SK-N-MC (cell line): Measurements from ENCODE around the gene TNFRSF14.
"Not testable (repeated sequence)": the region's sequence is repeated elsewhere in the genome, so short reads cannot be mapped to it uniquely, and the experiment has no call there.

Experiments used
- DNase-seq: peaks from one replicate; pipeline ENCODE4 v3.0.0-alpha.2; 2011; ENCODE audit warnings: low read depth, low spot score
- H3K27ac ChIP-seq: fragments of 200-600 bp; sonication (generic); 2 replicates; pipeline ENCODE4 v1.5.1; 2016; ENCODE audit warnings: mixed run types
- H3K36me3 ChIP-seq: fragments of 200-600 bp; sonication (generic); 2 replicates; pipeline ENCODE4 v1.6.1; 2017; ENCODE audit warnings: antibody characterized with exemption, low read length, mixed read lengths; ENCODE audit not compliant: insufficient read depth
- H3K4me3 ChIP-seq: fragments of 200-600 bp; sonication (generic); 2 replicates; pipeline ENCODE4 v1.5.1; 2016
- H3K9ac ChIP-seq: fragments of 200-600 bp; sonication (generic); 2 replicates; pipeline ENCODE4 v1.8.0; 2017; ENCODE audit warnings: mixed run types, mixed read lengths; ENCODE audit not compliant: insufficient read length
- H3K9me3 ChIP-seq: fragments of 200-600 bp; sonication (generic); 2 replicates; pipeline ENCODE4 v1.6.1; 2017; ENCODE audit warnings: low read depth, mild to moderate bottlenecking, antibody characterized with exemption, low read length, moderate library complexity, mixed read lengths
- EZH2 ChIP-seq: fragments of 200-600 bp; sonication (generic); IDR thresholded peaks from one replicate; pipeline ENCODE4 v1.6.1; 2017; ENCODE audit warnings: antibody characterized with exemption
- FOXP2 ChIP-seq: optimal IDR thresholded peaks from 2 replicates; pipeline ENCODE3; 2011; ENCODE audit warnings: mild to moderate bottlenecking, moderate library complexity; ENCODE audit not compliant: insufficient read depth; ENCODE audit errors: extremely low read length, control extremely low read depth
- POLR2AphosphoS5 ChIP-seq: IDR thresholded peaks from 2 replicates; pipeline ENCODE4 v1.6.1; 2012; ENCODE audit warnings: mild to moderate bottlenecking, low read depth, low read length, borderline replicate concordance

TNFRSF14 gene

GRCh38 chr1:2567083-2567679 lies 11.0 kb downstream of the TNFRSF14 start:
- no peak overlapping the region for H3K27ac ChIP-seq
- H3K9ac ChIP-seq: no peak overlapping the region
- no peaks in the 10 kb centered on the region for H3K9me3 ChIP-seq
- H3K4me3 ChIP-seq: no peak overlapping the region
- TF ChIP-seq FOXP2 (no peak), EZH2 (no peak), POLR2AphosphoS5 (no peak)
- DNase-seq: no peak
- no peaks in the 10 kb centered on the region for H3K36me3 ChIP-seq

GRCh38 chr1:2568187-2568816 lies 12.1 kb downstream of the TNFRSF14 start:
- H3K9me3 ChIP-seq, H3K4me3 ChIP-seq, H3K36me3 ChIP-seq, DNase-seq, H3K9ac ChIP-seq, H3K27ac ChIP-seq: not testable (repeated sequence)

GRCh38 chr1:2569060-2569459 lies 12.9 kb downstream of the TNFRSF14 start:
- H3K36me3 ChIP-seq: no peaks in the 10 kb centered on the region
- H3K9me3 ChIP-seq: no peaks in the 10 kb centered on the region
- no peak overlapping the region for H3K9ac ChIP-seq

DNA sequence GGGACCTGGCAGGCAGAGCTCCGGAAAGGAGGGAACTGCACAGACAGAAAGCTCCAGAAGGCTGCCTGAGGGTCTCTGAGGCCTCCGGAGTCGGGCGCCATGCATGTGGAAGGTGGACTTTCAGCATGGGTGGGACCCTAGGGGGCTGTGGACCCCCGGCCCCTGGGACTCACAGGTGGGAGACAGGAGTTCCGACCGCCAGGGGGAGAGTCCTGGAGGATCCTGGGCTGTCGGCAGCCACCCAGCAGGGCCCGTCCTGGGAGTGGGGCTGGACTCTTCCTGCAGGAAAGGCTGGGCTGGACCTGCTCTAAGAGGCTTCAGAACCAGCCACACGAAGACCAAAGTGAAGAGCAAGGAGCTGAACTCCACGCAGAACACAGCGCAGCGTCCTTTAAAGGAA lies 13.5 kb downstream of the TNFRSF14 start:
- H3K36me3 ChIP-seq, H3K9ac ChIP-seq, DNase-seq, H3K9me3 ChIP-seq, H3K4me3 ChIP-seq, H3K27ac ChIP-seq: not testable (repeated sequence)

More at GRCh38 chr1:2569060-2569459, 12.9 kb downstream of the TNFRSF14 start:
- TF ChIP-seq EZH2 (no peak), POLR2AphosphoS5 (no peak), FOXP2 (no peak)
- DNase-seq: no peak
- no peak overlapping the region for H3K27ac ChIP-seq
- H3K4me3 ChIP-seq: no peak overlapping the region

- H3K4me3 ChIP-seq: no peak overlapping the region
- no peaks in the 10 kb centered on the region for H3K36me3 ChIP-seq
- no peak overlapping the region for H3K27ac ChIP-seq
- no peaks in the 10 kb centered on the region for H3K9me3 ChIP-seq
- H3K9ac ChIP-seq: no peak overlapping the region
- no peak for TF ChIP-seq POLR2AphosphoS5
- TF ChIP-seq FOXP2: no peak
- TF ChIP-seq EZH2: no peak
- no peak for DNase-seq
Observed at GRCh38 chr1:2570332-2570731, 14.2 kb downstream of the TNFRSF14 start.

GRCh38 chr1:2571348-2571747 lies 15.2 kb downstream of the TNFRSF14 start:
- H3K27ac ChIP-seq: no peak overlapping the region
- DNase-seq: no peak
- no peak for TF ChIP-seq FOXP2
- TF ChIP-seq EZH2: no peak
- no peak for TF ChIP-seq POLR2AphosphoS5
- no peak overlapping the region for H3K4me3 ChIP-seq
- no peaks in the 10 kb centered on the region for H3K36me3 ChIP-seq
- no peaks in the 10 kb centered on the region for H3K9me3 ChIP-seq
- no peak overlapping the region for H3K9ac ChIP-seq

GRCh38 chr1:2573250-2573920 lies 17.2 kb downstream of the TNFRSF14 start:
- no peaks in the 10 kb centered on the region for H3K36me3 ChIP-seq
- H3K9ac ChIP-seq: no peak overlapping the region
- no peak overlapping the region for H3K4me3 ChIP-seq
- no peaks in the 10 kb centered on the region for H3K9me3 ChIP-seq
- TF ChIP-seq FOXP2 (no peak), EZH2 (no peak), POLR2AphosphoS5 (no peak)
- H3K27ac ChIP-seq: no peak overlapping the region
- no peak for DNase-seq

GRCh38 chr1:2574350-2574749 lies 18.2 kb downstream of the TNFRSF14 start:
- H3K27ac ChIP-seq: no peak overlapping the region
- no peak for TF ChIP-seq POLR2AphosphoS5
- no peak for TF ChIP-seq EZH2
- TF ChIP-seq FOXP2: no peak
- DNase-seq: no peak
- no peak overlapping the region for H3K9ac ChIP-seq
- H3K4me3 ChIP-seq: no peak overlapping the region
- H3K9me3 ChIP-seq: no peaks in the 10 kb centered on the region
- no peaks in the 10 kb centered on the region for H3K36me3 ChIP-seq
